Testis (tissue), 3 donors: ENCODE results near the gene YTHDF1. TPM values are rescaled to one million over a fixed set of nuclear protein-coding genes. Genes with fewer than 3 reads are reported as not detected.

ENCODE experiments used
- DNase-seq: peaks from one replicate; pipeline ENCODE4 v3.0.0-alpha.2; 2019
- H3K27ac ChIP-seq, 2 donors: fragments of 200-600 bp; sonication (generic); one replicate each; pipeline ENCODE4 v1.5.1; 2019
- H3K27me3 ChIP-seq: fragments of 200-600 bp; sonication (generic); one replicate; pipeline ENCODE4 v1.5.1; 2019
- H3K36me3 ChIP-seq: fragments of 200-600 bp; sonication (generic); one replicate; pipeline ENCODE4 v1.5.1; 2017; ENCODE audit warnings: low read depth; ENCODE audit errors: missing control alignments
- H3K4me1 ChIP-seq: fragments of 200-600 bp; sonication (generic); one replicate; pipeline ENCODE4 v1.5.1; 2019
- H3K4me3 ChIP-seq, 2 donors: fragments of 200-600 bp; sonication (generic); one replicate each; pipeline ENCODE4 v1.5.1; 2017 to 2019
- H3K9me3 ChIP-seq: fragments of 200-600 bp; sonication (generic); one replicate; pipeline ENCODE4 v1.5.1; 2017
- POLR2A ChIP-seq: fragments of 450-650 bp; IDR thresholded peaks from one replicate; pipeline ENCODE4 v1.6.1; 2017; ENCODE audit warnings: antibody characterized with exemption, mild to moderate bottlenecking, moderate library complexity
- WGBS, 2 donors: methylation state at CpG; one replicate each; pipeline ENCODE4 v1.1.5; 2018; 5-methylcytosine and 5-hydroxymethylcytosine counted together
- intact Hi-C: fragments of 100-400 bp; cut with DNase I; formaldehyde crosslinking; loops from one replicate; pipeline ENCODE4 v1.15.1; 2023; ENCODE audit warnings: low total_unique reads
- polyA plus RNA-seq: library from polyadenylated mRNA; stranded (reverse); fragments of 350-450 nt; fragmentation: Illumina TruSeq; extraction: RNeasy Lipid Tissue Mini Kit (QIAGEN cat#74804); gene quantifications from one replicate; pipeline ENCODE4 v1.2.3, GENCODE V29; 2014; ENCODE audit warnings: low read depth, low replicate concordance; ENCODE audit not compliant: insufficient read depth
- total RNA-seq, 2 donors: library from RNA; depleted of rRNA; stranded (reverse); fragments of >200 nt; gene quantifications; one replicate each; pipeline ENCODE4 v1.2.3, GENCODE V29; 2016
- TF ChIP-seq, protein P1 (sequence below), 3 experiments: fragments of 450-650 bp in 2 of 3; fragments of 200-600 bp in 1 of 3; sonication (generic) in 1 of 3; IDR thresholded peaks; one replicate each; pipeline ENCODE4 v1.5.1; 2016 to 2019; ENCODE audit warnings: antibody characterized with exemption in 3 of 3, mild to moderate bottlenecking in 2 of 3, moderate library complexity in 1 of 3

YTHDF1 gene
- total and polyA plus RNA-seq, 3 donors from 2014 or later, result 37.2 to 56.9 (median 55.7) TPM

- intact Hi-C loops, result no loop called here
- TF ChIP-seq, protein P1, sequence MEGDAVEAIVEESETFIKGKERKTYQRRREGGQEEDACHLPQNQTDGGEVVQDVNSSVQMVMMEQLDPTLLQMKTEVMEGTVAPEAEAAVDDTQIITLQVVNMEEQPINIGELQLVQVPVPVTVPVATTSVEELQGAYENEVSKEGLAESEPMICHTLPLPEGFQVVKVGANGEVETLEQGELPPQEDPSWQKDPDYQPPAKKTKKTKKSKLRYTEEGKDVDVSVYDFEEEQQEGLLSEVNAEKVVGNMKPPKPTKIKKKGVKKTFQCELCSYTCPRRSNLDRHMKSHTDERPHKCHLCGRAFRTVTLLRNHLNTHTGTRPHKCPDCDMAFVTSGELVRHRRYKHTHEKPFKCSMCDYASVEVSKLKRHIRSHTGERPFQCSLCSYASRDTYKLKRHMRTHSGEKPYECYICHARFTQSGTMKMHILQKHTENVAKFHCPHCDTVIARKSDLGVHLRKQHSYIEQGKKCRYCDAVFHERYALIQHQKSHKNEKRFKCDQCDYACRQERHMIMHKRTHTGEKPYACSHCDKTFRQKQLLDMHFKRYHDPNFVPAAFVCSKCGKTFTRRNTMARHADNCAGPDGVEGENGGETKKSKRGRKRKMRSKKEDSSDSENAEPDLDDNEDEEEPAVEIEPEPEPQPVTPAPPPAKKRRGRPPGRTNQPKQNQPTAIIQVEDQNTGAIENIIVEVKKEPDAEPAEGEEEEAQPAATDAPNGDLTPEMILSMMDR (IDR thresholded peaks at IDR 0.05), result no peak
- TF ChIP-seq POLR2A, result no peak
- DNase-seq, result no peak
- Histone ChIP-seq H3K4me3 (no peak overlapping the region), H3K27ac (no peak overlapping the region), H3K27me3 (no peaks in the 10 kb centered on the region), H3K4me1 (peaks cover 4% of the 10 kb centered on the region), H3K36me3 (no peaks in the 10 kb centered on the region), H3K9me3 (no peaks in the 10 kb centered on the region)
- WGBS, 2 donors, result 76 to 82% methylated on average over 3 to 11 of the region's 11 CpGs
These were observed 35.3 kb downstream of the YTHDF1 start for GRCh38 chr20:63180569-63181185.

DNA sequence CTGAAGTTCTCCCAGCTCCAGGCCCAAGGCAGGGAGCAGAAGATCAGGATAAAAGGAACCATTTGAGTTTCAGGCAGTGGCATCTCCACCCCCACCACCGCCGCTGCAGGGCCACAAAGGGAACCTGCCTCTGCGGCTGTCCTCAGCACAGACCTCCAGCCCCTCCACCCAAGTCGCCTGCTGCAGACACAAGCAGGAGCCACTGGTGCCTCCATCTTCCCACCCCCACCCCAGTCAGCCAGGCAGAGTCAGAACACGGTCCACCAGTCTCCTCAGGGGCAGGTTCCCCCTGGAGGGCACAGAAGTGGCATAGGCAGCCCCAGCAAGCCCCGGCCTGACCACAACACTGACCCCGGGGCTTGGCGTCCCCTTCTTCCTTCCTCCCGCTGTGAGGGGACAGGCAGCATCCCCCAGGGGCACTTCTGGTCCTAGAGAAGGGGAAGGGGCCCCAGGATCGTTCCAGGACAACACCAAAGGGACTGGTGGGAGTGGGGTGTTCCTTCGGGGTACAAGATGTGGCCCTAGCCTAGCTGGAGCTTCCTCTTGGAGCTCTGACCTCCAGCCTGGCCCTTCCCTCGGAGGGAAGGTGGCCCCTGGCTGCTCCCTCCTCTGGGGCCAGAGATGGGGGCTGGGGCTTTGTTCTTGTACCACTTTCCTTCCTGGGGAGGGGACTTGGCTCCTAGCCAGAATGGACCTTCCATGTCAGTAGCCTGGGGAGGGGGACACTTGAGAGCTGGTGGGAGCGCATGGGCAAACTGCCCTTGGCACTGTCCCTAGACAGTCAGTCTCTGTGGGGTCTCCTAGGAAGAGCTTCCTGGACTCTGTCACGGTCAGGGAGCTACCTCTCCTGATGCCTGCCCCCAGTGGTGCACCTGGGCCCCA, 36.0 kb downstream of the YTHDF1 start:
- Histone ChIP-seq H3K4me1 (peaks cover 4% of the 10 kb centered on the region), H3K27me3 (no peaks in the 10 kb centered on the region), H3K4me3 (no peak overlapping the region), H3K9me3 (no peaks in the 10 kb centered on the region), H3K36me3 (no peaks in the 10 kb centered on the region), H3K27ac (no peak overlapping the region)
- intact Hi-C loops, result no loop called here
- 44 to 66% methylated on average over 3 to 14 of the region's 14 CpGs for WGBS, 2 donors
- TF ChIP-seq, protein P1 (IDR thresholded peaks at IDR 0.05), result no peak
- no peak for TF ChIP-seq POLR2A
- no peak for DNase-seq

- Histone ChIP-seq H3K36me3 (no peaks in the 10 kb centered on the region), H3K9me3 (no peaks in the 10 kb centered on the region), H3K27me3 (no peaks in the 10 kb centered on the region), H3K27ac (no peak overlapping the region), H3K4me3 (peak overlapping the region in 1 of 2 donors; percentile 13), H3K4me1 (peaks cover 4% of the 10 kb centered on the region)
- intact Hi-C loops, result no loop called here
- WGBS, 2 donors, result 0% methylated on average over 6 to 64 of the region's 74 CpGs
- DNase-seq, result peak; percentile 66
- TF ChIP-seq, protein P1 (IDR thresholded peaks at IDR 0.05), result peak in 2 of 3 experiments; percentile 22 to 38
- no peak for TF ChIP-seq POLR2A
These were observed 36.8 kb downstream of the YTHDF1 start for GRCh38 chr20:63178889-63179686.

GRCh38 chr20:63178446-63178820, 37.5 kb downstream of the YTHDF1 start:
- Histone ChIP-seq H3K27me3 (no peaks in the 10 kb centered on the region), H3K4me3 (peak overlapping the region in 1 of 2 donors; percentile 34), H3K27ac (no peak overlapping the region), H3K36me3 (no peaks in the 10 kb centered on the region), H3K4me1 (peaks cover 4% of the 10 kb centered on the region), H3K9me3 (no peaks in the 10 kb centered on the region)
- intact Hi-C loops, result no loop called here
- 0% methylated on average over 31 of the region's 49 CpGs; no CpG with 5 or more reads in 1 of the 2 donors for WGBS, 2 donors
- no peak for DNase-seq
- no peak for TF ChIP-seq POLR2A
- TF ChIP-seq, protein P1 (IDR thresholded peaks at IDR 0.05), result no peak
